Transverse colon (tissue), 4 donors: ENCODE results near the gene DNAH11. TPM values are rescaled to one million over a fixed set of nuclear protein-coding genes. Genes with fewer than 3 reads are reported as not detected.

Source experiments
- DNase-seq: peaks from one replicate; pipeline ENCODE4 v3.0.0-alpha.2; 2019
- H3K27ac ChIP-seq, 4 donors: fragments of 200-600 bp; sonication (generic); 2 replicates each; pipeline ENCODE4 v1.5.1; 2016 to 2018; ENCODE audit warnings: inconsistent platforms in 4 of 4
- H3K27me3 ChIP-seq: fragments of 200-600 bp; sonication (generic); 2 replicates; pipeline ENCODE4 v1.5.1; 2017; ENCODE audit warnings: inconsistent platforms
- H3K36me3 ChIP-seq, 4 donors: fragments of 200-600 bp; sonication (generic); 2 replicates each; pipeline ENCODE4 v1.5.1; 2017 to 2019; ENCODE audit warnings: inconsistent platforms in 4 of 4
- H3K4me1 ChIP-seq, 4 donors: fragments of 200-600 bp; sonication (generic); 2 replicates each; pipeline ENCODE4 v1.5.1; 2017 to 2020; ENCODE audit warnings: inconsistent platforms in 4 of 4
- H3K4me3 ChIP-seq, 4 donors: fragments of 200-600 bp; sonication (generic); 1 replicate in 1 of 4; 2 replicates in 3 of 4; pipeline versions ENCODE4 v1.5.1 to v1.6.1; 2017 to 2019; ENCODE audit warnings: inconsistent platforms in 4 of 4
- H3K9me3 ChIP-seq, 2 donors: fragments of 200-600 bp; sonication (generic); 2 replicates each; pipeline ENCODE4 v1.5.1; 2017 to 2019; ENCODE audit warnings: inconsistent platforms in 2 of 2
- EP300 ChIP-seq: sonication (generic); formaldehyde crosslinking; IDR thresholded peaks from one replicate; pipeline ENCODE4 v1.6.1; 2017; ENCODE audit warnings: antibody characterized with exemption, low read depth
- POLR2A ChIP-seq: fragments of 450-650 bp; IDR thresholded peaks from one replicate; pipeline ENCODE4 v1.6.1; 2016; ENCODE audit warnings: antibody characterized with exemption, mild to moderate bottlenecking, moderate library complexity
- POLR2AphosphoS5 ChIP-seq, 3 donors: sonication (generic); formaldehyde crosslinking; IDR thresholded peaks; one replicate each; pipeline ENCODE4 v1.6.1; 2016; ENCODE audit warnings: antibody characterized with exemption in 3 of 3
- WGBS, 2 donors: methylation state at CpG; one replicate each; pipeline ENCODE4 v1.1.5; 2018; ENCODE audit warnings: low coverage in 1 of 2; 5-methylcytosine and 5-hydroxymethylcytosine counted together
- in situ Hi-C, 4 donors: fragments of 200-750 bp; cut with MboI; loops; one replicate each; pipeline versions ENCODE4 v1.15.0 to v1.15.1; 2017; ENCODE audit warnings: low sequenced_read_pairs in 3 of 4, low pct_ligation_motif_present in 1 of 4, low pct_unique_long_range_greater_than_20kb in 1 of 4
- intact Hi-C: fragments of 100-400 bp; cut with DNase I; formaldehyde crosslinking; loops from one replicate; pipeline ENCODE4 v1.15.1; 2023; ENCODE audit warnings: low total_unique reads
- total RNA-seq, 4 donors: library from RNA; depleted of rRNA; stranded (reverse); fragments of >200 nt; gene quantifications; one replicate each; pipeline ENCODE4 v1.1.0, GENCODE V29; 2016
- TF ChIP-seq, protein P1 (sequence below), 5 experiments: fragments of 200-600 bp in 3 of 5; fragments of 450-650 bp in 2 of 5; sonication (generic) in 3 of 5; IDR thresholded peaks; 1 replicate in 2 of 5; 2 replicates in 3 of 5; pipeline ENCODE4 v1.5.1; 2016 to 2017; ENCODE audit warnings: antibody characterized with exemption in 5 of 5, inconsistent platforms in 3 of 5, mild to moderate bottlenecking in 2 of 5, moderate library complexity in 1 of 5

Gene DNAH11
- total RNA-seq, 4 donors from 2014 or later = under 0.01 to 0.16 TPM; not detected in 2

DNA sequence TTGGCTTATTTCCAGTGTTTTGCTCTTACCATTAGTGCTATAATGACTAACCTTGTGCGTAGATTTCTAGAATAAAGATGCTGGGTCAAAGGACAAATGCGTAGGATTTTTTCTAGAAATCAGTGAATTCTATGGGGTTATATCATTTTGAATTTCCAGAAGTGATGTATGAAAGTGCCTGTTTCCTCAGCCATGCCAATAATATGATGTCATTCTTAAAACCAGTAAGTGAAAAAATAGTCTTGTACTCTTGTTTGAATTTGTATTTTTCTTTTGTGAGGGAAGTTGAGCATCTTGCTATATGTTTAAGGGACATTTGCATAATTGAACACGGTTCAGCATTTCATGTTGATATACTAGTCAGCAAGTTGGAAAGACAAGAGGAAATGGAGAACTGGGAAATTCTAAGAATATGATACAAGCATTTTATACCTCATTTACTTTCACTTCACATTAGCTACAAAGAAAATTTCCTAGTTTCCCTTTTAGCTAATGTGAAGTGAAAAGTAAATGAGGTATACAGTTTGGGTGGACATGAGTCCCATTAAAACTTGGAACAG, 3.8 kb upstream of the DNAH11 start:
- intact Hi-C loops (no loop called here), in situ Hi-C loops (no loop called here)
- whole genome bisulfite sequencing, 2 donors = 73% methylated on average over 3 of the region's 3 CpGs
- TF ChIP-seq EP300 (no peak), POLR2AphosphoS5 (IDR thresholded peaks at IDR 0.05) (no peak), POLR2A (no peak)
- TF ChIP-seq, protein P1, sequence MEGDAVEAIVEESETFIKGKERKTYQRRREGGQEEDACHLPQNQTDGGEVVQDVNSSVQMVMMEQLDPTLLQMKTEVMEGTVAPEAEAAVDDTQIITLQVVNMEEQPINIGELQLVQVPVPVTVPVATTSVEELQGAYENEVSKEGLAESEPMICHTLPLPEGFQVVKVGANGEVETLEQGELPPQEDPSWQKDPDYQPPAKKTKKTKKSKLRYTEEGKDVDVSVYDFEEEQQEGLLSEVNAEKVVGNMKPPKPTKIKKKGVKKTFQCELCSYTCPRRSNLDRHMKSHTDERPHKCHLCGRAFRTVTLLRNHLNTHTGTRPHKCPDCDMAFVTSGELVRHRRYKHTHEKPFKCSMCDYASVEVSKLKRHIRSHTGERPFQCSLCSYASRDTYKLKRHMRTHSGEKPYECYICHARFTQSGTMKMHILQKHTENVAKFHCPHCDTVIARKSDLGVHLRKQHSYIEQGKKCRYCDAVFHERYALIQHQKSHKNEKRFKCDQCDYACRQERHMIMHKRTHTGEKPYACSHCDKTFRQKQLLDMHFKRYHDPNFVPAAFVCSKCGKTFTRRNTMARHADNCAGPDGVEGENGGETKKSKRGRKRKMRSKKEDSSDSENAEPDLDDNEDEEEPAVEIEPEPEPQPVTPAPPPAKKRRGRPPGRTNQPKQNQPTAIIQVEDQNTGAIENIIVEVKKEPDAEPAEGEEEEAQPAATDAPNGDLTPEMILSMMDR (IDR thresholded peaks at IDR 0.05) = no peak
- Histone ChIP-seq H3K4me1 (peaks cover 0 to 15% (median 12%) of the 10 kb centered on the region in 4 donors), H3K27me3 (peaks cover 46% of the 10 kb centered on the region), H3K4me3 (no peak overlapping the region), H3K9me3 (no peaks in the 10 kb centered on the region), H3K27ac (no peak overlapping the region), H3K36me3 (no peaks in the 10 kb centered on the region)
- DNase-seq = no peak

DNA sequence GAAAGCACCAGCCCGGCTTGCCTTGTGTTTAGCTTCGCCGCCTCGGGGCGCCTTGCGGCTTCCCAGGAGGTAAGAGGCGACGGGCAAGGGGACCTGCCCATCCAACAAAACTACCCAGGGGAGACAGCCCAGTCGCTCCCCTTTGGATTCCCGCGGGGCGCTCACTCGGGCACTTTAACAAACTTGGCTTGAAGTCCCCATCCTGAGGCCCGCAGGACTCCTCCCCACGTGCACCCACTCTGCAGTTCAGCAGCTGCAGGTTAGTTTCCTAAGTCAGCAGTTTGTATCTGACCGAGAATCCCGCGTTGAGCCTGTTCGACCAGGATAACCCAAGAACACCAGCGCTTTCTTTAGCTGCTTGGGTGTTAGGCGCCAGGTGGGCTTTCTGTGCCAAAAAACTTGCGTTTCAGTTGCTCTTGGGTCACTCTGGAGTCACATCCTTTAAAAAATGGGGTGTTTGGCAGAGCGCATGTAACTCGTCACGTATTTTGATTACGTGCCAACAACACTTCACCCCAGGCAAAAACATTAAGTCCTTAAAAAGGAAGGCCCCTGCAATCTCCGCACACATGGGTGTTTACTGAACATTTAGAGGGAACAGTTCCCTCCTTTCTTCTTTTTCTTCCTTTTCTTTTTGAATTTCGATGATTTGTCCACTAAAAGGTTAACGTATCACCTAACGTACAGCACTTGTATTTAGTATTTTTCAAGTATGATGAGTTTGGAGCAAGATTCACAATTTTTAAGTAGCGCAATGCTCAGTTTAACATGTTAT, 876 bp downstream of the DNAH11 start:
- peaks cover 79% of the 10 kb centered on the region for H3K27me3 ChIP-seq
- no peak for DNase-seq
- no peaks in the 10 kb centered on the region for H3K9me3 ChIP-seq
- H3K4me3 ChIP-seq = peak overlapping the region in 2 of 4 donors; percentile 28 to 45
- no peaks in the 10 kb centered on the region for H3K36me3 ChIP-seq
- intact Hi-C loops = no loop called here
- TF ChIP-seq EP300 (no peak), POLR2AphosphoS5 (IDR thresholded peaks at IDR 0.05) (no peak), POLR2A (no peak)
- TF ChIP-seq, protein P1 (IDR thresholded peaks at IDR 0.05) = no peak
- H3K27ac ChIP-seq = no peak overlapping the region
- in situ Hi-C loops = no loop called here
- WGBS, 2 donors = 10 to 17% methylated on average over 8 to 28 of the region's 31 CpGs
- peaks cover 0 to 20% (median 12%) of the 10 kb centered on the region in 4 donors for H3K4me1 ChIP-seq

DNA sequence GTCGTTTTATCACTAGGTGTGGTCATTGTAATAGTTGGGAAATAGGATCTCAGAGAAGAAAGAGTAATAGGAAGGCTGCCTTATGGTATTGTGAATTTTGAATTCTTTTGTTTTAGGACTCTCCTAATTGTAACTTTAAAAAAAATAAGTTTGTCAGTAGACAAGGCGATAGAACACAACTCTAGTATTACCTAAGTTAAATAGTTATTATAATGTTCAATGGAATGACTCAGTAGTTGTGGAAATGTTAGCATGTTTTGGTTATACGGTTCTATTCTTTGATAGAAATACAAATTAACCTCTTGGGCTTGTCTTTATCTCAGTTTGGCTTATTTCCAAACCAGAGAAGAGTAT, 1.4 kb downstream of the DNAH11 start:
- H3K27me3 ChIP-seq = peaks cover 79% of the 10 kb centered on the region
- intact Hi-C loops = no loop called here

DNA sequence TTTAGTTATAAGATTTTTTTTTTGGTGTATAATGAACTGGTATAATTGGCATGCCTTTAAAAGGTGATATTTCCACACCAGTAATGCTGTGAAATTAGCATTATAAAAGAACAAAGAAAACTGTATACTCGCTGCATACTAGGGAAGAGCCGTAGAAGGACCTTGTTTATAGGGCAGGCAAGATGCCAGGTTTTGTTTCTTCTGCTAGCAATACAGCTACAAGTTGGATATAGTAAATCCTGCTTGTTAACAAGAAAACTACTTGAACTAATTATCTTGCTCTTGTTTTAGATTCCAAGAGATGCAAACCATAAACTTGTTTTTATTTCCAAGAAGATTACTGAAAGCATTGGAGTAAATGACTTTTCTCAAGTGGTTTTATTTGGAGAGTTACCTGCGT, 1.9 kb downstream of the DNAH11 start:
- Histone ChIP-seq H3K9me3 (no peaks in the 10 kb centered on the region), H3K36me3 (no peaks in the 10 kb centered on the region), H3K27me3 (peaks cover 75% of the 10 kb centered on the region), H3K4me1 (peaks cover 0 to 20% (median 12%) of the 10 kb centered on the region in 4 donors), H3K27ac (no peak overlapping the region), H3K4me3 (no peak overlapping the region)
- intact Hi-C loops = no loop called here
- WGBS, 2 donors = 44 to 49% methylated on average over 3 of the region's 3 CpGs
- TF ChIP-seq POLR2AphosphoS5 (IDR thresholded peaks at IDR 0.05) = no peak
- TF ChIP-seq, protein P1 (IDR thresholded peaks at IDR 0.05) = no peak
- no peak for TF ChIP-seq POLR2A
- no peak for TF ChIP-seq EP300
- in situ Hi-C loops = no loop called here
- DNase-seq = no peak

More for the DNA sequence above, 1.4 kb downstream of the DNAH11 start:
- no peaks in the 10 kb centered on the region for H3K36me3 ChIP-seq
- no peaks in the 10 kb centered on the region for H3K9me3 ChIP-seq
- H3K27ac ChIP-seq = no peak overlapping the region
- no peak for TF ChIP-seq POLR2AphosphoS5 (IDR thresholded peaks at IDR 0.05)
- TF ChIP-seq, protein P1 (IDR thresholded peaks at IDR 0.05) = no peak
- no peak for TF ChIP-seq POLR2A
- TF ChIP-seq EP300 = no peak
- no peak for DNase-seq
- peaks cover 0 to 20% (median 12%) of the 10 kb centered on the region in 4 donors for H3K4me1 ChIP-seq
- no peak overlapping the region for H3K4me3 ChIP-seq
- WGBS, 2 donors = 28 to 34% methylated on average over 3 of the region's 3 CpGs
- in situ Hi-C loops = no loop called here
